ENCODE results near the gene F10.

F10 gene

DNA sequence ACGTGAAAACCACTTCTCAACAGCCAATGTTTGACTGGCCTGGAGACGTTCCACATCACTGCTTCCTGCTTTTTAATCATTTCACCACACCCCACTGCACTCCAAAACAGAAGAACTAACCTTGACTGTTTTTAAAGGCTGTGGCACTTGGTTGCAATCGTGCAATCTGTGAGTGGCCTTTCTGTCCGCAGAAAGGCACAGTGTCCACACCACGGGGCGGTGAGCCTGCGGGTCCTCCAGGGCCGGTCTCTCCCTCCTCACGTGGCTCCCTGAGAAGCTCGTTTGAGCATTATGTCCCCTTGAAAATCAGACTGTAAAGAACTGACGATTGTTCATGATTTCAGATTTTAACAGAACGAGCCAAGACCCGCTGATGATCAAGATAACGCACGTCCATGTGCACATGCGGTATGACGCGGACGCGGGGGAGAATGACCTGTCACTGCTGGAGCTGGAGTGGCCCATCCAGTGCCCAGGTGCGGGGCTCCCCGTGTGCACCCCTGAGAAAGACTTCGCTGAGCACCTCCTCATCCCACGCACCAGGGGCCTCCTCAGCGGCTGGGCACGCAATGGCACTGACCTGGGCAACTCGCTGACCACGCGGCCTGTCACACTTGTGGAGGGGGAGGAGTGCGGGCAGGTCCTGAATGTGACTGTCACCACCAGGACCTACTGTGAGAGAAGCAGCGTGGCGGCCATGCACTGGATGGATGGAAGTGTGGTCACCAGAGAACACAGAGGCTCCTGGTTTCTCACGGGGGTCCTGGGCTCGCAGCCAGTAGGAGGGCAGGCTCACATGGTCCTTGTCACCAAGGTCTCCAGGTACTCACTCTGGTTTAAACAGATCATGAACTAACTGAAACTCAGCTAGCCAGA is 48.9 kb downstream of the F10 start:
- DNase-seq (ENCODE audit: low spot score) (no peak), ATAC-seq (ENCODE audit: low read depth) (no peak)
- no peak for TF ChIP-seq CTCF (IDR thresholded peaks at IDR 0.05; ENCODE audit: poor library complexity, severe bottlenecking)
- Histone ChIP-seq H3K4me1 (ENCODE audit: insufficient read depth, poor library complexity, severe bottlenecking) (no peaks in the 10 kb centered on the region), H3K9me3 (ENCODE audit: severe bottlenecking) (no peaks in the 10 kb centered on the region), H3K36me3 (ENCODE audit: low read depth) (peaks cover 19% of the 10 kb centered on the region), H3K4me3 (ENCODE audit: severe bottlenecking) (no peak overlapping the region), H3K27me3 (ENCODE audit: insufficient read depth, poor library complexity, severe bottlenecking) (no peaks in the 10 kb centered on the region), H3K27ac (ENCODE audit: poor library complexity, severe bottlenecking) (no peak overlapping the region)

DNA sequence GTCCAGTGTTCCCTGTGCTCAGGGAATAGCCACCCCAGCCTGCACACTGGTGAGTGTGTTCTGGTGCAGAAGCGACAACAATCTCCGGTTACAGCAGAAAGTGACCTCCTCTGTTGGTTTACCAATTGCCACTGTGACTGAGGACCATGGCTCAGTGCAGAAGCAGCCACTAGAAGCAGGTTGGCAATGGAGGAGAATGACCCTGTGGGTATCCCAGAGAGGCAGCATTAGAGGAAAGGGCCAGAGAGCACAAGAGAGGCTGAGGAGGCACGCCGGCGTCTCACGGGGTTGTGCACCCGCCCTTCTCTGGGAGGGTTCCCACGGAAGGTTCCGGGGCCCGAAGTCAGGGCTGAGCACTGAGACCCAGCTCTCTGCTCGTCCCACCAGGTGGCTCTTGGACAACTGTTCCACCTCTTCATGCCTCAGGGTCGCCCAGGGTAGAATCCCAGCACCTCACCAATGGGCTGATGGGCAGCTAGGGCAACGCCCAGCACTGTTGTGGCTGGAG is 49.9 kb downstream of the F10 start:
- Histone ChIP-seq H3K27ac (ENCODE audit: poor library complexity, severe bottlenecking) (no peak overlapping the region), H3K27me3 (ENCODE audit: insufficient read depth, poor library complexity, severe bottlenecking) (no peaks in the 10 kb centered on the region), H3K36me3 (ENCODE audit: low read depth) (peaks cover 27% of the 10 kb centered on the region), H3K4me1 (ENCODE audit: insufficient read depth, poor library complexity, severe bottlenecking) (no peaks in the 10 kb centered on the region), H3K9me3 (ENCODE audit: severe bottlenecking) (no peaks in the 10 kb centered on the region), H3K4me3 (ENCODE audit: severe bottlenecking) (no peak overlapping the region)
- ATAC-seq (ENCODE audit: low read depth) (0 out of 3 replicates have a peak, but pooled peaks have one; percentile 19), DNase-seq (ENCODE audit: low spot score) (no peak)
- no peak for TF ChIP-seq CTCF (IDR thresholded peaks at IDR 0.05; ENCODE audit: poor library complexity, severe bottlenecking)

DNA sequence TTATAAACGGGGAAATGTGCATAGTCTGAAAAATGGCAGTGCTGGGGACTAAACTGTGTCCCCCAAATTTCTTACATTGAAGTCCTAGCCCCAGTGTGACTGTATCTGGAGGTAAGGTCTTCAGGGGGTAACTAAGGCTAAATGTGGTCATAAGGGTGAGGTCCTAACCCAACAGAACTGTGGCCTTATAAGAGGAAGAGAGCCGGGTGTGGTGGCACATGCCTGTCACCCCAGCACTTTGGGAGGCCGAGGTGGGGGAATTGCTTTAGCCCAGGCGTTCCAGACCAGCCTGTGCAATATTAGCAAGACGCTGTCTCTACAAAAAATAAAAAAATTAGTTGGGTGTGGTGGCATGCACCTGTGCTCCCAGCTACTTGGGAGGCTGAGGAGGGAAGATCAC is 53.7 kb downstream of the F10 start:
- no peak for TF ChIP-seq CTCF (IDR thresholded peaks at IDR 0.05; ENCODE audit: poor library complexity, severe bottlenecking)
- H3K27me3 ChIP-seq (ENCODE audit: insufficient read depth, poor library complexity, severe bottlenecking) = no peaks in the 10 kb centered on the region
- H3K27ac ChIP-seq (ENCODE audit: poor library complexity, severe bottlenecking) = no peak overlapping the region
- H3K4me1 ChIP-seq (ENCODE audit: insufficient read depth, poor library complexity, severe bottlenecking) = peaks cover 4% of the 10 kb centered on the region
- H3K9me3 ChIP-seq (ENCODE audit: severe bottlenecking) = no peaks in the 10 kb centered on the region
- no peak overlapping the region for H3K4me3 ChIP-seq (ENCODE audit: severe bottlenecking)
- DNase-seq (ENCODE audit: low spot score) = no peak
- peaks cover 65% of the 10 kb centered on the region for H3K36me3 ChIP-seq (ENCODE audit: low read depth)
- ATAC-seq (ENCODE audit: low read depth) = no peak

DNA sequence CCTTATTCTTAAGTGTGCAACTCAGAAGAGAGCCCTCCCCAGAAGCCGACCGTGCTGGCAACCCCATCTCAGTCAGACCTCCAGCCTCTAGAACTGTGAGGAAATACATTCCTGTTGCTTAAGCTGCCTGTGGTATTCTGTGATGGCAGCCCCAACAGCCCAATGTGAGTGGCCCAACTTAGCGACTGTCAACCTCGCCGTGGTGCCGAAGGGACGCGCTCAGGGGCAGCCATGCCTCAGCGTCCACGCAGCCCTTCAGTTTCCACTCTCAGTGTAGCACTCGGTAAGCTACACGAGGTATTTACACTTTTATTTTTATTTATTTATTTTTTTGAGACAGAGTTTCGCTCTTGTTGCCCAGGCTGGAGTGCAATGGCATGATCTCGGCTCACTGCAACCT is 54.2 kb downstream of the F10 start:
- Histone ChIP-seq H3K4me3 (ENCODE audit: severe bottlenecking) (no peak overlapping the region), H3K27me3 (ENCODE audit: insufficient read depth, poor library complexity, severe bottlenecking) (no peaks in the 10 kb centered on the region), H3K4me1 (ENCODE audit: insufficient read depth, poor library complexity, severe bottlenecking) (peaks cover 4% of the 10 kb centered on the region), H3K27ac (ENCODE audit: poor library complexity, severe bottlenecking) (no peak overlapping the region), H3K9me3 (ENCODE audit: severe bottlenecking) (no peaks in the 10 kb centered on the region), H3K36me3 (ENCODE audit: low read depth) (peaks cover 70% of the 10 kb centered on the region)
- no peak for TF ChIP-seq CTCF (IDR thresholded peaks at IDR 0.05; ENCODE audit: poor library complexity, severe bottlenecking)
- no peak for ATAC-seq (ENCODE audit: low read depth)
- no peak for DNase-seq (ENCODE audit: low spot score)
